GM18873 (cell line): Measurements from ENCODE around the gene PLAAT2.
A peak's percentile ranks its signal among the peaks of the same experiment; 100 is the strongest.
"Not testable (repeated sequence)": the region's sequence is repeated elsewhere in the genome, so short reads cannot be mapped to it uniquely, and the experiment has no call there.

Source experiments
- ATAC-seq: cut with Tn5 transposase; IDR thresholded peaks from one replicate; pipeline ENCODE4 v1.9.1; 2021; ENCODE audit warnings: mild to moderate bottlenecking, moderate library complexity, moderate number of reproducible peaks; ENCODE audit not compliant: unreplicated experiment, low FRiP score

Gene PLAAT2

GRCh38 chr11:63581224-63581623, 18.0 kb upstream of the PLAAT2 start:
- ATAC-seq: not testable (repeated sequence)

DNA sequence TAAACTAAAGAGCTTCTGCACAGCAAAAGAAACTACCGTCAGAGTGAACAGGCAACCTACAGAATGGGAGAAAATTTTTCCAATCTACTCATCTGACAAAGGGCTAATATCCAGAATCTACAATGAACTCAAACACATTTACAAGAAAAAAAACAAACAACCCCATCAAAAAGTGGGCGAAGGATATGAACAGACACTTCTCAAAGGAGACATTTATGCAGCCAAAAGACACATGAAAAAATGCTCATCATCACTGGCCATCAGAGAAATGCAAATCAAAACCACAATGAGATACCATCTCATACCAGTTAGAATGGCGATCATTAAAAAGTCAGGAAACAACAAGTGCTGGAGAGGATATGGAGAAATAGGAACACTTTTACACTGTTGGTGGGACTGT, 15.7 kb upstream of the PLAAT2 start:
- ATAC-seq: not testable (repeated sequence)

DNA sequence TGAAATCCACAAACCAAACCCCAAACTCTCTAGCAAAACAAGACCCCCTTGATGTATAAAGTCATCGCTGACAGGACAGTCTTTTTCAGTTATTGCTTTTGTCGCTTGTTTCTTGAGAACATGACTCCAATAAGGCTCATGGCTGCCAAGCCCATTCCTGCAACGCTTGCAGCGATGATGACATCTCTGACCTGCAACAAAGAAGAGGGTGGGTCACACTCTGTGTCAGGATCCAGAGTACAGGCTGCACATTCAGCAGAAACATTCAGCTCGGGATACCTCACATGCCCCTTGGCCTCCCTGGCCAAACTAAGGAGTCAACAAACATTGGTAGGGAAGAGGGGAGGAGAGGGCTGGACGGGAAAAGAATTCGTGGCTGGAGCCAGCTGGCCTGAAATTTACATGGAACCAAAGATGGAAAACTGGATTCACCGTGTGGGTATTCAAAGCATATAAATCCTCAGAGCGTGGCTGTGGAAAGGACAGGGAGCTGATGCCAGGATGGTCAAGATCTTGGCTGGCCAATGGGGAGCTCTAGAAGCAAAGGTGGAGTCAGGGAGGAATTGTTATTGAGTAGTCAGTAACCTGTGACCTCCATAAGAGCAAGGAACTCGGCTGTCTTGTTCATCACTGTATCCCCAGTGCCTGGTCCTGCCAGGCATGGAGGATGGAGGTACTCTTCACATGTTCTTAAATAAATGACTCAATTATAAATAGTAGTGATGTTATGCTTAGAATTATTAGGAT, 11.8 kb upstream of the PLAAT2 start:
- no peak for ATAC-seq

GRCh38 chr11:63573881-63574855, 11.0 kb upstream of the PLAAT2 start:
- ATAC-seq: no peak

DNA sequence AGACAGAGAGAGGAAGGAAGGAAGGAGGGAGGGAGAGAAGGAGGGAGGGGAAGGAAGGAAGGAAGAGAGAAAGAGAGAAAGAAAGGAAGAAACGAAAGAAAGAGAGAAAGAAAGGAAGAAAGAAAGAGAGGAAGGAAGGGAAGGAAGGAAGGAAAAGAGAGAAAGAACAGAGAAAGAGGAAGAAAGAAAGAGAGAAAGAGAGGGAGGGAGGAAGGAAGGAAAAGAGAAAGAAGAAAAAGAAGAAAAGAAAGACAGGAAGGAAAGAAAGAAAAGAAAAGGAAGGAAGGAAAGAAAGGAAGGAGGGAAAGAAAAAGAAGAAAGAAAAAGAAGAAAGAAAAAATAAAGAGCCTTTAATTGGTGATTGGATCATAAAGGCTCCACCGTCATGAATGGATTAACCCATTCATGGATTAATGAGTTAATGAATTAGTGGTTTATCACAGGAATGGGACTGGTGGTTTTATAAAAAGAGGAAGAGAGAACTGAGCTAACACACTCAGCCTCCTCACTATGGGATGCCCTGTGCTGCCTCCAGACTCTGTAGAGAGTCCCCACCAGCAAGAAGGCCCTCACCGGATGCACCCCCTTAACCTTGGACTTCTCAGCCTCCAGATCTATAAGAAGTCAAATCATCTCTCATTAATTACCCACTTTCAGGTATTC, 9.0 kb upstream of the PLAAT2 start:
- no peak for ATAC-seq

- no peak for ATAC-seq
These were observed 6.4 kb upstream of the PLAAT2 start for GRCh38 chr11:63569570-63569969.

DNA sequence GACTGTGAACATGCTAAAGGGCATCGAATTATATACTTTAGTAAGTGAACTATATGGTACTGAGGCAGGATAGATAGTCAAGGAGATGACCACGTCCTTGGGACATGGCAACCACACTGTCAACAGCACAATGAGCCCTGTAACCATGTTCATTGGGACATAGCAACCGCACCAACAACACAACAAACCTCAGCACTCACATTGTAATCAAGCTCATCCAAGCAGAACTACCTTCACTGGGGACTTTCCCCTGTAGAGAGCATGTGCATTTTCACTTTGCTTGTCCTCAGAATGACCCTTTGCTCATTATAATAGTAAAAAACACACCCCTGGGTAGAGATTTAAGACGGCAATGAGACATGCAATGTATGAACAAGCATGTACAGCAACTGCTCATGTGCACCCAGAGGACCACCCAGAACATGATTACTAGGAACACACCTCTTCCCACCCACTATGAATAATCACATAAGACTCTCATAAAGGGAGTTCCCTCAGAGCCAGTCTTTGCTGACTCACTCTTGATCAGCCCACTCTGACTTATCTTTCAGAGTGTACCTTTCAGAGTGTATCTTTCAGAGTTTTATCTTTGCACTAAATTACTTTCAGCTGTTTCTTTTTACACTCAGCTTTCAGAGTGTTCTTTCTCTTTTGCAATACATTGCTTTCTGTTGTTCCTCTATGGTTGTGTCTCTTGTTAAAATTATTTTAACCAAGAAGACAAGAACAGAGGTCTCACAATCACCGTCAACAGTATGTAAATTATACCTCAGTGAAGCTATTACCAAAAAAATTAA, 4.1 kb upstream of the PLAAT2 start:
- ATAC-seq: peak; percentile 67

GRCh38 chr11:63564784-63565350, 1.7 kb upstream of the PLAAT2 start:
- ATAC-seq: no peak

DNA sequence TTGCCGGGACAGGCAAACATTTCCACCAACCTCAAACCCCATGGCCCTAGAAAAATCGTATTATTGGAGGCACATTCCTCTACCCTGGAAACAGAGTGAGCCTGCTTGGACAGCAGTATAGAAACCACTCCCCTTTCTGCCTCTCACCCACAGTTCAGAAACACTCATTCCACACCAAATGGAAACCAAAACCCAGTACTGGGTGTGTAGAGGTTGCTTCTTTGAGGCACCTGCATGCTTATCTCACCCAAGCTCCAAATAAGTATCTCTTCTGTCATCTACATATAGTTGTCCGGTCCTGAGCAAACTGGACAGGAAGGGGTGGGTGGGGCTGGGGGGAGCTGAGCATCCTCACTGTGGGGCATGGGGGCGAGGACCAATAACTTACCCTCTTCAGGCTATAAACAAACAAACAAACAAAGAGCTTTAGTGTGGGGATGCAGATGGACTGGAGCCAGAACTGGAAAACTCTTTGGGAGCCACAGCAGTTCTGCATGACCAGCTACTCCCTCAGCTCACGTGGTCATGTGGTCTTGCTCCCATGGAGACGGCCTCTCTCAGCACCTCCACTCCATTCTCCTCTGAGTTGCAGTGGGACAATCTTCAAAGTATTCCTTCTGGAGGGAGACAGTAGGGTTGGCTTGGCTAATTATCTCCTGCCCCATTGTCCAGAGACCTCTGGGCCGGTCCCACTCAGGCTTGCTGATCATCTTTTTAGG, 1.0 kb upstream of the PLAAT2 start:
- ATAC-seq: peak; percentile 63

DNA sequence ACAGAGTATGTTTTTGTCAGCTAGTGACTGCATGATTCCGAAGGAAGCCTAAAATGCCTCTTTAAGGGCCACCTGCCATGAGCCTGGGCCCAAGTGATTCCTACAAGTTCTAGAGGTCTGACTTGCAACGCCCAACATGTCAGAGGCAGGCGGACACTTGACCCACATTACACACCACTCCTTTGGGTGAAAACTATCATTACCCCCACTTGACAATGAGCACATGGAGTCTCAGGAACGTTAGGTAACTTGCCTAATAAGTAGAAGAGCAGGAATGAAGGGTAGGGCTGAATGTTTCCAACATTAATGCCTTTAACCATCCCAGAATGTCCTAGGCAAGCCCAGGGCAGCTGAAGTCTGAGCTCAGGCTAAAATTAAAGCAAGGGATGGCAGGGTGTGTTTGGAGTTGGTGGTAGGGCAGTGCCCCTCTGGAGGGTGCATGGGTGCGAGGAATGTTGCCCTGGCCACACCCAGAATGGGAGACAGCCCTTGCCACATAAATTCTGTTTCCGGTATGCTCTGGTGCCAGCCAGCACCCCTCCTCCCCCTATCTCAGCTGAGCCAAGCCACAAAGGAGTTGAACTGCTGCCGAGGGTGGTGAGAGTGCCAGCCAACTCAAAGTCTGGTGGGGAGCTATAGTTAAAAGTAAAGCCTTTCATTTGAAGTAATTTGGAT, 2.5 kb downstream of the PLAAT2 start:
- no peak for ATAC-seq

- no peak for ATAC-seq
These were observed 4.6 kb downstream of the PLAAT2 start for GRCh38 chr11:63558459-63559157.

- no peak for ATAC-seq
These were observed 5.6 kb downstream of the PLAAT2 start for GRCh38 chr11:63557570-63557969.

- no peak for ATAC-seq
These were observed 6.7 kb downstream of the PLAAT2 start for GRCh38 chr11:63556404-63557013.

DNA sequence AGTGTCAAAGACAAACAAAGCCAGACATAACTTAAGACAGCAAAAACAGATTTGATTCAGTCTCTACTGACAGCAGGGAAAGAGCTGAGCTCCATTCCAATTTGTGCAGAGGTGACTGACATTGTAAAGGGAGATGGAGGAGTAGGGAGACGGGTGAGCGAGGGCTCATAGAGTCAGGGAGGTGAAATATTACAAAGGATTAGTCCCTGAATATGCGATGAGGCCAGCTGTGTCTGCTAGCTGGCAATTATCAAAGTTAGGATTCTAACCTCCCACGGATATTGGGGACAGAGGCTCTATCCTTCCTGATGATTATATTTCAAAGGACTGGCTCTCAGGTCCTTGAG, 8.3 kb downstream of the PLAAT2 start:
- ATAC-seq: no peak

DNA sequence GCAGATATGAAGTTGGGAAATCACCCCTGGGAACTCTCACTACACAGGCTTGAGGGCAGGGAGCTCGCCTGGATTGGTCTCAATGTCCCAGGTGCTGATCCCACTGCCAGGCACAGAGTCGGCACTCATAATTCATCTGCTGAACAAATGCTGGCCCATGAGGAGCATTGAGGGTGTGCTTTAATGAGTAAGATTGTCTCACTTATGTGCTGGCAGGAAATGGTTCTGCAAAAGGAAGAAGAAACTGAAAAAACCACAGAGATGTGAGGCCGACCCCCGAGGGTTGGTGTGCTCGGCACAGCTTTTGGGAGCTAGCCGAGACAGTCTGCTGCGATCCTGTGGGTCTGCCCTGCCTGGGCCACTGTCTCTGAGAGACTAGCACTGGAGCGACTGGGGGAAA, 9.4 kb downstream of the PLAAT2 start:
- ATAC-seq: no peak

GRCh38 chr11:63552921-63553320, 10.3 kb downstream of the PLAAT2 start:
- ATAC-seq: no peak

- no peak for ATAC-seq
These were observed 11.3 kb downstream of the PLAAT2 start for GRCh38 chr11:63551889-63552266.
